A549 (cell line): Measurements from ENCODE around the gene POLK. TPM values are rescaled to one million over a fixed set of nuclear protein-coding genes. Genes with fewer than 3 reads are reported as not detected.

ENCODE experiments used
- ATAC-seq, 2 experiments: fragments of 200-7000 bp in 1 of 2; fragments of >200 bp in 1 of 2; cut with Nextera tagmentation in 1 of 2; cut with Tn5 transposase in 1 of 2; 3 replicates each; pipeline versions ENCODE4 v1.8.0 to v1.9.1; 2018 to 2020; ENCODE audit warnings: mild to moderate bottlenecking in 1 of 2, moderate library complexity in 1 of 2
- CTCF ChIA-PET: fragments of 300-600 bp; sonication (Branson Sonifier 250); formaldehyde crosslinking; extraction: SDS; loops from one replicate; lab custom pipeline; 2021; ENCODE audit warnings: antibody characterized with exemption, inconsistent platforms; lab: Yijun Ruan, JAX
- POLR2A ChIA-PET: fragments of 350-600 bp; formaldehyde crosslinking; extraction: SDS; loops from one replicate; lab custom pipeline; 2021; ENCODE audit warnings: antibody characterized with exemption, inconsistent platforms; lab: Yijun Ruan, JAX
- DNase-seq, 2 experiments: peaks; one replicate each; pipeline versions ENCODE4 v3.0.0 to v3.0.0-alpha.2; 2011 to 2016; ENCODE audit warnings: low read depth in 1 of 2, low spot score in 1 of 2
- FAIRE-seq: peaks from 2 replicates; lab custom pipeline; 2011; peaks lifted over from hg19 to GRCh38; lab: Jason Lieb, UNC
- H3K27ac ChIP-seq, 2 experiments: fragments of >200 bp; sonication (Bioruptor Twin); formaldehyde crosslinking; 3 replicates each; pipeline ENCODE4 v1.5.1; 2016 to 2017
- H3K4me1 ChIP-seq: fragments of >200 bp; sonication (Bioruptor Twin); formaldehyde crosslinking; 3 replicates; pipeline ENCODE4 v1.6.1; 2016
- H3K4me2 ChIP-seq: fragments of >200 bp; sonication (Bioruptor Twin); formaldehyde crosslinking; 3 replicates; pipeline ENCODE4 v1.6.1; 2016
- H3K4me3 ChIP-seq: fragments of >200 bp; sonication (Bioruptor Twin); formaldehyde crosslinking; 3 replicates; pipeline ENCODE4 v1.5.1; 2016
- H3K9me3 ChIP-seq: fragments of >200 bp; sonication (Bioruptor Twin); formaldehyde crosslinking; 3 replicates; pipeline ENCODE4 v1.6.1; 2016
- ATOH8 ChIP-seq: fragments of 250-450 bp; sonication (Bioruptor Pico); IDR thresholded peaks from 2 replicates; pipeline ENCODE4 v1.5.0; 2020; ENCODE audit warnings: low read depth, mild to moderate bottlenecking, moderate library complexity
- CEBPB ChIP-seq, 2 experiments: fragments of >200 bp in 1 of 2; sonication (Bioruptor Twin) in 1 of 2; formaldehyde crosslinking in 1 of 2; IDR thresholded peaks; 2 replicates each; pipeline ENCODE4 v1.6.1; 2012 to 2016
- CHD2 ChIP-seq: fragments of 150-350 bp; IDR thresholded peaks from 2 replicates; pipeline ENCODE4 v1.6.1; 2014; ENCODE audit warnings: low read length; ENCODE audit not compliant: partially characterized antibody
- CHD4 ChIP-seq: fragments of 200-600 bp; sonication (generic); IDR thresholded peaks from 2 replicates; pipeline ENCODE4 v1.6.1; 2016; ENCODE audit warnings: antibody characterized with exemption, mild to moderate bottlenecking, borderline replicate concordance
- CTCF ChIP-seq: fragments of >200 bp; sonication (Bioruptor Twin); formaldehyde crosslinking; IDR thresholded peaks from 3 replicates; pipeline ENCODE4 v1.5.1; 2016
- EHF ChIP-seq: fragments of 250-450 bp; sonication (Bioruptor Pico); IDR thresholded peaks from 2 replicates; pipeline ENCODE4 v1.5.0; 2020; ENCODE audit warnings: mild to moderate bottlenecking
- FOXS1 ChIP-seq: fragments of 250-450 bp; sonication (Bioruptor Pico); IDR thresholded peaks from 2 replicates; pipeline ENCODE4 v1.5.0; 2020; ENCODE audit warnings: mild to moderate bottlenecking, moderate library complexity
- GATA3 ChIP-seq: IDR thresholded peaks from 2 replicates; pipeline ENCODE4 v1.6.1; 2012; ENCODE audit warnings: borderline replicate concordance
- HOXA7 ChIP-seq: fragments of 250-450 bp; sonication (Bioruptor Pico); IDR thresholded peaks from 2 replicates; pipeline ENCODE4 v1.5.0; 2020; ENCODE audit warnings: mild to moderate bottlenecking, moderate library complexity
- HOXB13 ChIP-seq: fragments of 250-450 bp; sonication (Bioruptor Pico); IDR thresholded peaks from 2 replicates; pipeline ENCODE4 v1.5.0; 2020; ENCODE audit warnings: low read depth, mild to moderate bottlenecking, moderate library complexity
- KDM5A ChIP-seq: fragments of 200-600 bp; sonication (generic); IDR thresholded peaks from 2 replicates; pipeline ENCODE4 v1.6.1; 2016; ENCODE audit warnings: antibody characterized with exemption, mild to moderate bottlenecking
- MAZ ChIP-seq: fragments of 150-350 bp; IDR thresholded peaks from 2 replicates; pipeline ENCODE4 v1.6.1; 2014; ENCODE audit warnings: antibody characterized with exemption, low read depth, low read length, borderline replicate concordance
- NFE2L2 ChIP-seq: fragments of 150-350 bp; conservative IDR thresholded peaks from 2 replicates; pipeline ENCODE4 v1.6.1; 2014; ENCODE audit warnings: low read length
- NPAS2 ChIP-seq: fragments of 250-450 bp; sonication (Bioruptor Pico); IDR thresholded peaks from 2 replicates; pipeline ENCODE4 v1.8.0; 2022; ENCODE audit warnings: mild to moderate bottlenecking, moderate library complexity, borderline replicate concordance
- RAD21 ChIP-seq, 2 experiments: fragments of >200 bp in 1 of 2; sonication (Bioruptor Twin) in 1 of 2; formaldehyde crosslinking in 1 of 2; IDR thresholded peaks in 1 of 2; conservative IDR thresholded peaks in 1 of 2; 2 replicates in 1 of 2; 3 replicates in 1 of 2; pipeline ENCODE4 v1.6.1; 2012 to 2018; ENCODE audit warnings: inconsistent platforms in 1 of 2
- REST ChIP-seq: fragments of 200-600 bp; sonication (generic); IDR thresholded peaks from 2 replicates; pipeline ENCODE4 v1.6.1; 2016; ENCODE audit warnings: antibody characterized with exemption, mild to moderate bottlenecking, moderate library complexity
- SMC3 ChIP-seq: fragments of >200 bp; sonication (Bioruptor Twin); formaldehyde crosslinking; IDR thresholded peaks from 3 replicates; pipeline ENCODE4 v1.6.1; 2018; ENCODE audit warnings: inconsistent platforms
- ZC3H11A ChIP-seq: fragments of 450-650 bp; IDR thresholded peaks from 2 replicates; pipeline ENCODE4 v1.6.1; 2014; ENCODE audit warnings: antibody characterized with exemption, mild to moderate bottlenecking
- ZFP36 ChIP-seq: fragments of 450-650 bp; IDR thresholded peaks from 2 replicates; pipeline ENCODE4 v1.6.1; 2014; ENCODE audit warnings: borderline replicate concordance; ENCODE audit not compliant: partially characterized antibody
- ZNF302 ChIP-seq: fragments of 250-450 bp; sonication (Bioruptor Pico); IDR thresholded peaks from 2 replicates; pipeline ENCODE4 v1.9.0; 2021; ENCODE audit warnings: inconsistent platforms, mild to moderate bottlenecking, moderate library complexity
- WGBS: methylation state at CpG from one replicate; pipeline ENCODE4 v1.1.6; 2017; ENCODE audit errors: missing lambda C conversion rate; 5-methylcytosine and 5-hydroxymethylcytosine counted together
- polyA plus RNA-seq, 4 experiments: library from polyadenylated mRNA; depleted of rRNA in 3 of 4; stranded (reverse); fragments of >200 nt; fragmentation: RNase III in 1 of 4; extraction: RNeasy Plus Mini Kit Qiagen cat#74134 plus additional on column Dnase treatment in 1 of 4; gene quantifications; 2 replicates in 3 of 4; 3 replicates in 1 of 4; pipeline ENCODE4 v1.2.3, GENCODE V29; 2011 to 2017

Gene POLK
- polyA plus RNA-seq, 2 of the 4 experiments (the other 2 are of a cell fraction) = 10.9 to 39.8 TPM

- TF ChIP-seq REST = no peak
- TF ChIP-seq HOXA7 = no peak
- no peak for TF ChIP-seq KDM5A
- TF ChIP-seq NFE2L2 = no peak
- TF ChIP-seq EHF (CRISPR knock-in tag) = no peak
- TF ChIP-seq CTCF = no peak
Measured at GRCh38 chr5:75522025-75522424, 10.3 kb downstream of the POLK start (continued).

GRCh38 chr5:75522542-75522941, 10.9 kb downstream of the POLK start:
- ChIA-PET CTCF (no interaction called here), POLR2A (no interaction called here)
- peaks cover 12% of the 10 kb centered on the region; the same call in 2 of the 3 replicates for H3K4me1 ChIP-seq
- H3K27ac ChIP-seq = no peak overlapping the region
- H3K4me2 ChIP-seq = 0 out of 3 replicates have a peak overlapping the region, but pooled peaks have one; percentile 3
- ATAC-seq (no peak), FAIRE-seq (no peak), DNase-seq (no peak)
- TF ChIP-seq ZNF302 (CRISPR knock-in tag) (no peak), NFE2L2 (no peak), ZC3H11A (no peak), ATOH8 (CRISPR knock-in tag) (no peak), GATA3 (no peak), CHD2 (no peak), MAZ (no peak), CHD4 (no peak)
- H3K9me3 ChIP-seq = peaks cover 12% of the 10 kb centered on the region
- no peak overlapping the region for H3K4me3 ChIP-seq
- WGBS = 96% methylated on average over 1 of the region's 1 CpG

- H3K4me1 ChIP-seq = peaks cover 12% of the 10 kb centered on the region; the same call in 2 of the 3 replicates
- DNase-seq (no peak), ATAC-seq (no peak)
- no peak overlapping the region for H3K27ac ChIP-seq
- H3K4me3 ChIP-seq = no peak overlapping the region
- POLR2A ChIA-PET = no interaction called here
- 91% methylated on average over 1 of the region's 1 CpG for WGBS
- H3K4me2 ChIP-seq = peak overlapping the region; percentile 3; the same call in 1 of the 3 replicates
- CTCF ChIA-PET = no interaction called here
- TF ChIP-seq SMC3 = no peak
- no peak for TF ChIP-seq HOXB13 (CRISPR knock-in tag)
- TF ChIP-seq ZFP36 = no peak
- TF ChIP-seq CEBPB (IDR thresholded peaks at IDR 0.05) = no peak
- no peak for TF ChIP-seq NPAS2 (CRISPR knock-in tag)
- TF ChIP-seq FOXS1 (CRISPR knock-in tag) = no peak
- no peak for TF ChIP-seq RAD21 (conservative IDR thresholded peaks at IDR 0.05 in 1 of 2, IDR thresholded peaks at IDR 0.05 in 1 of 2)
- TF ChIP-seq REST = no peak
- no peak for TF ChIP-seq KDM5A
- no peak for TF ChIP-seq CHD4
- TF ChIP-seq, all 56 proteins: peak for 0
- FAIRE-seq = no peak
- H3K9me3 ChIP-seq = peaks cover 12% of the 10 kb centered on the region
Measured at GRCh38 chr5:75523275-75523674, 11.6 kb downstream of the POLK start.
